T-helper 1 cell treated with Interleukin-12 subunit alpha and Interleukin-12 subunit beta and Interleukin-4 antibody, amounts not matched to agents 30 μg/mL and 1 μg/mL, for 36 hours (primary cell): Measurements from ENCODE around the gene POU2F3.

ENCODE experiments used
- H3K27ac Mint-ChIP-seq: one replicate; pipeline ENCODE4 v1.8.0; 2021; ENCODE audit warnings: mild to moderate bottlenecking, mixed read lengths
- H3K27me3 Mint-ChIP-seq: one replicate; pipeline ENCODE4 v1.8.0; 2021; ENCODE audit warnings: low read depth, mixed read lengths
- H3K36me3 Mint-ChIP-seq: one replicate; pipeline ENCODE4 v1.8.0; 2021; ENCODE audit warnings: low read depth, mixed read lengths
- H3K4me1 Mint-ChIP-seq: one replicate; pipeline ENCODE4 v1.8.0; 2021; ENCODE audit warnings: low read depth, mixed read lengths
- H3K4me3 Mint-ChIP-seq: one replicate; pipeline ENCODE4 v1.8.0; 2021; ENCODE audit warnings: mild to moderate bottlenecking, moderate library complexity, mixed read lengths
- H3K9me3 Mint-ChIP-seq: one replicate; pipeline ENCODE4 v1.8.0; 2021; ENCODE audit warnings: mixed read lengths

The POU2F3 gene

GRCh38 chr11:120332822-120333716 lies 93.1 kb downstream of the POU2F3 start:
- Mint-ChIP-seq H3K4me1 (peaks cover 18% of the 10 kb centered on the region), H3K27me3 (peaks cover 44% of the 10 kb centered on the region), H3K36me3 (peaks cover 9% of the 10 kb centered on the region)

GRCh38 chr11:120333801-120334200 lies 93.9 kb downstream of the POU2F3 start:
- H3K4me1 Mint-ChIP-seq: peaks cover 22% of the 10 kb centered on the region
- H3K27ac Mint-ChIP-seq: no peak overlapping the region
- peaks cover 42% of the 10 kb centered on the region for H3K27me3 Mint-ChIP-seq
- no peak overlapping the region for H3K4me3 Mint-ChIP-seq
- peaks cover 9% of the 10 kb centered on the region for H3K36me3 Mint-ChIP-seq
- H3K9me3 Mint-ChIP-seq: no peaks in the 10 kb centered on the region

More at GRCh38 chr11:120332822-120333716, 93.1 kb downstream of the POU2F3 start:
- Mint-ChIP-seq H3K4me3 (no peak overlapping the region), H3K9me3 (no peaks in the 10 kb centered on the region), H3K27ac (no peak overlapping the region)

GRCh38 chr11:120334332-120334731 lies 94.4 kb downstream of the POU2F3 start:
- Mint-ChIP-seq H3K4me1 (peaks cover 24% of the 10 kb centered on the region), H3K36me3 (peaks cover 9% of the 10 kb centered on the region), H3K27ac (no peak overlapping the region), H3K9me3 (no peaks in the 10 kb centered on the region), H3K27me3 (peaks cover 44% of the 10 kb centered on the region), H3K4me3 (no peak overlapping the region)

GRCh38 chr11:120334894-120335462 lies 95.0 kb downstream of the POU2F3 start:
- Mint-ChIP-seq H3K9me3 (no peaks in the 10 kb centered on the region), H3K27me3 (peaks cover 48% of the 10 kb centered on the region), H3K36me3 (peaks cover 9% of the 10 kb centered on the region), H3K27ac (peak overlapping the region; percentile 74), H3K4me1 (peaks cover 30% of the 10 kb centered on the region), H3K4me3 (peak overlapping the region; percentile 66)

DNA sequence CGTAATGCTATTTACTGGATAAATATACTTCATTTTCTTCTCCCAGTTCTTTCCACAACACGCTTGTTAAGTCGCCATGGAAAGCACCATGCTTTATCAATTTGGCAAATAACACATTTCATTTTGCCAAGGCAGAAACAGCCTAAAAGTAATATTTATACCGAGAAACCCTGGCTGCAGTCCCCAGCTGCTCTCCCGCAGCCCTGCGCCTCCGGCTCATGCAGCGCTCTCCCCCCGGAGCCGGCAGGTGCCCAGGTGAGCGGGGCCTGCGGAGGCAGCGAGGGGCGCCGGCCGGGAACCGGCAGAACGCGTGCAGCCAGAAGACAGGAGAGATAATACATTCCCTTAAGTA lies 95.6 kb downstream of the POU2F3 start:
- Mint-ChIP-seq H3K4me3 (peak overlapping the region; percentile 66), H3K4me1 (peaks cover 33% of the 10 kb centered on the region), H3K9me3 (no peaks in the 10 kb centered on the region), H3K36me3 (peaks cover 9% of the 10 kb centered on the region), H3K27me3 (peaks cover 48% of the 10 kb centered on the region), H3K27ac (no peak overlapping the region)

DNA sequence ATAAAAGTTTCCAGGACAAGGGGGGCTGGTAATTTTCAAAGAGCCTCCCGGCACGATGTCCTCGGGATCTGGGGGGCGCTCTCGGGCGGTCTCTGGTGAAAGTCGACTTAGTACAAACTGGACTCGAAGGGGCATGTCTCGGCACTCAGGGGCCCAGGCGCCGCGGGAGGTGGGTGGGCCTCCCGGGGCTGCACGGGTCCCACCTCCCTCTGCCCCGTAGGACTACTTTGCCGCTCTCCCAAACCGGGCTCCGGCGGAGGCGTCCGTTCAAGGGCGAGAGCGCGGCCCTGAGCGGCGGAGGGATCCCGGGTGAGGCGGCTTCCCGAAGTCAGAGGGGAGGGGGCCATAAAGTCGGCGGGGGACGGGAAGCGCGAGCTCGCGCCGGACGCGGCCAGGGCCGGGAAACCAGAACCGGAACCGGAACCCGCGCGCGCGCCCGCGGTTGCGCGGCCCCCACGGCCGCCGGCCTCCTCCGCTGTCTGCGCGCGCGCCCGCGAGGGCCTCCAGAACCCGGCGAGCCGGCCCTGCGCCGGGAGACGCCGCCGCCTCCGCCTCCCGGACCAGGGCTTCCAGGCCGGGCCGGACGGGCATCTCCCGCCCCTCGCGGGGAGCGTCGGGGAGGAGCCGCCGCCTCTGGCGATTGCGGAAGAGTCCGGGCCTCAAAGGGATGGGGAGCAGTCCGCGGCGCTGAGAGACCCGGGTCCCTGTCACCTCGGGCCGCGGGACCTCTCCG lies 96.1 kb downstream of the POU2F3 start, which contains the start of gene ARHGEF12:
Gene ARHGEF12 (plus strand): TSS at position 506 of the 733 bp plus-strand sequence. CDS start 831 bp downstream, outside the sequence.
- peak within 1 kb of the TSS; percentile 74 for H3K27ac Mint-ChIP-seq
- peaks cover 51% of the 10 kb centered on the region for H3K27me3 Mint-ChIP-seq
- peaks cover 9% of the 10 kb centered on the region for H3K36me3 Mint-ChIP-seq
- peaks cover 33% of the 10 kb centered on the region for H3K4me1 Mint-ChIP-seq
- no peaks in the 10 kb centered on the region for H3K9me3 Mint-ChIP-seq
- peak within 1 kb of the TSS; percentile 92 for H3K4me3 Mint-ChIP-seq

- peaks cover 33% of the 10 kb centered on the region for H3K4me1 Mint-ChIP-seq
- peak overlapping the region; percentile 92 for H3K4me3 Mint-ChIP-seq
- H3K27ac Mint-ChIP-seq: peak overlapping the region; percentile 62
- peaks cover 54% of the 10 kb centered on the region for H3K27me3 Mint-ChIP-seq
- H3K9me3 Mint-ChIP-seq: no peaks in the 10 kb centered on the region
- peaks cover 9% of the 10 kb centered on the region for H3K36me3 Mint-ChIP-seq
Measured at GRCh38 chr11:120336641-120337354, 96.9 kb downstream of the POU2F3 start.

- Mint-ChIP-seq H3K4me1 (peaks cover 39% of the 10 kb centered on the region), H3K27ac (no peak overlapping the region), H3K36me3 (peaks cover 13% of the 10 kb centered on the region), H3K27me3 (peaks cover 58% of the 10 kb centered on the region), H3K4me3 (peak overlapping the region; percentile 92), H3K9me3 (peaks cover 4% of the 10 kb centered on the region)
Measured at GRCh38 chr11:120337355-120338106, 97.6 kb downstream of the POU2F3 start.

DNA sequence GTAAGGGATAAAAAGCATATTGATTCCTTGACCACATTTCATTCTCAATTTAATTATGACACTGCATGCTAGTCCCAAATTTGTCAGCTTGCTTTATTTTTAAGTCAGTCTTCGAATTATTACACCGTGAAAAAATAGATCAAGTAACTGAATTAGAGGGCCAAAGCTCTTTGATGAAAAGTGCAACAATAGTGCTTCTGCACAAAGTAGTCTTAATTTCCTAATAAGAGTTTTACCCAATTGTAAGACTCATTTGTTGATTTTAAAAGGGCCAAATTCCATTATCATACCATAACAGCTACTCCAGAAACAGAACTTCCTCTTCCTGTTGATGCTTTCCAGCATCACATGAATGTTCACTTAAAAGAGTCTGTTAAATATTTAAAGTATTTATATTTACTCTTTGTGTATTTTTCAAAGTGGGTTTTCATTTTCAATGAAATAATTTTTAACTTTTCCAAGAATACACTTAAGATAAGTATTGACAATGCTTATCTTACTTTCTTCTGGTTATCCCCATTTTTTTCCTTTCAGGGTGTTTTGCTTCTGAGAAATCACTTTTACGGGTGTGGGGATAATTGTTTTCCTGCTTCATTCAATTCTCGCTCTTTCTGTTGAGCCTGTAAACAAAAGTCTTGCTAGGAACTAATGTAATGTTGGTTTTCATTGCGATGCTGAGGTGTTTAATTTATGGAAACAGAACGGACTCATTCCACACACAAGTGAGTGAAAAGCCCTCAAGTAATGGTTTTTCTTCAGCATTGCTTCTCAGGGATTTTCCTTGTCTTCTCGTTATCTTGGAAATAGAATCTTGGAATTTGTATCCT lies 98.4 kb downstream of the POU2F3 start:
- Mint-ChIP-seq H3K9me3 (peaks cover 4% of the 10 kb centered on the region), H3K27ac (no peak overlapping the region), H3K27me3 (peaks cover 59% of the 10 kb centered on the region), H3K4me1 (peaks cover 37% of the 10 kb centered on the region), H3K4me3 (peak overlapping the region; percentile 92), H3K36me3 (peaks cover 13% of the 10 kb centered on the region)

- Mint-ChIP-seq H3K27ac (no peak overlapping the region), H3K27me3 (peaks cover 52% of the 10 kb centered on the region), H3K9me3 (peaks cover 4% of the 10 kb centered on the region), H3K4me1 (peaks cover 42% of the 10 kb centered on the region), H3K36me3 (peaks cover 13% of the 10 kb centered on the region), H3K4me3 (peak overlapping the region; percentile 45)
Measured at GRCh38 chr11:120339394-120339890, 99.5 kb downstream of the POU2F3 start.

DNA sequence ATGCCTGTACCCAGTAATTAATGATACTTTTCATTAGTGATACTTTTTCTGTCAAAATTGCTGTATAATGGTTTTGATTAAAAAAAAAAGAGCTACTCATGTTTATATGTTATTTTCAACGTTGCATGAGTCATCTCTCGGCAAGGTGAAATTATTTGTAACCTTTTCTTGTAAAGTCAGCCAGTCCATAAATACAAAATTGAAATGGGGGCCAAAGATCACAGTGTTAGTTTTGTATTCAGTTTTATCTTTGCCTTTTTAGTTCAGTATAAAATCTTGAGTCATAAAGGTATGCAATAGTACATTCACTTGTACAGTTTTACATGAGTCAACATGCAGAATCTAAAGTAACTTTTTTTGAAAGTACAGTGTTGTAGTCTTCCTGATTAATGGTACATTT lies 100.6 kb downstream of the POU2F3 start:
- peaks cover 13% of the 10 kb centered on the region for H3K36me3 Mint-ChIP-seq
- H3K27ac Mint-ChIP-seq: no peak overlapping the region
- H3K4me3 Mint-ChIP-seq: no peak overlapping the region
- H3K9me3 Mint-ChIP-seq: peaks cover 4% of the 10 kb centered on the region
- peaks cover 51% of the 10 kb centered on the region for H3K27me3 Mint-ChIP-seq
- H3K4me1 Mint-ChIP-seq: peaks cover 45% of the 10 kb centered on the region

GRCh38 chr11:120342226-120342625 lies 102.3 kb downstream of the POU2F3 start:
- H3K4me3 Mint-ChIP-seq: no peak overlapping the region
- peaks cover 11% of the 10 kb centered on the region for H3K36me3 Mint-ChIP-seq
- H3K9me3 Mint-ChIP-seq: peaks cover 4% of the 10 kb centered on the region
- H3K27me3 Mint-ChIP-seq: peaks cover 61% of the 10 kb centered on the region
- H3K27ac Mint-ChIP-seq: no peak overlapping the region
- H3K4me1 Mint-ChIP-seq: peaks cover 49% of the 10 kb centered on the region

- peaks cover 9% of the 10 kb centered on the region for H3K36me3 Mint-ChIP-seq
- peaks cover 46% of the 10 kb centered on the region for H3K4me1 Mint-ChIP-seq
- H3K4me3 Mint-ChIP-seq: no peak overlapping the region
- peaks cover 61% of the 10 kb centered on the region for H3K27me3 Mint-ChIP-seq
- H3K27ac Mint-ChIP-seq: no peak overlapping the region
- peaks cover 4% of the 10 kb centered on the region for H3K9me3 Mint-ChIP-seq
Measured at GRCh38 chr11:120342678-120343077, 102.7 kb downstream of the POU2F3 start.
